ENCODE measurements around the gene ZBTB5. TPM values are rescaled to one million over a fixed set of nuclear protein-coding genes. Genes with fewer than 3 reads are reported as not detected.
"Not testable (repeated sequence)": the region's sequence is repeated elsewhere in the genome, so short reads cannot be mapped to it uniquely, and the experiment has no call there.

Gene ZBTB5
- total and polyA plus RNA-seq, 2 of the 8 experiments (the other 6 are each of a cell fraction or from before 2014, with no cell fraction given) = 13.3 to 14.5 TPM

GRCh38 chr9:37477987-37478619 is 12.9 kb upstream of the ZBTB5 start:
- H3K79me2 ChIP-seq (ENCODE audit: control insufficient read depth in 1 of 2, insufficient read depth in 2 of 2, low read length in 2 of 2); H2AFZ ChIP-seq (ENCODE audit: low read length); H2BK12ac ChIP-seq (ENCODE audit: low read depth, low read length); H3K23me2 ChIP-seq (ENCODE audit: low read depth, low read length); H2BK5ac ChIP-seq (ENCODE audit: low read depth, low read length); H2AK5ac ChIP-seq (ENCODE audit: low read depth, low read length); H3K9ac ChIP-seq (replicated peaks in 1 of 4; ENCODE audit: extremely low read depth in 1 of 4, low read depth in 3 of 4, low read length in 3 of 4); CTCF ChIA-PET (ENCODE audit: partially characterized antibody); H3K27me3 ChIP-seq (replicated peaks in 1 of 4; ENCODE audit: control insufficient read depth in 3 of 4, extremely low read depth in 1 of 4, insufficient read depth in 3 of 4, low read length in 3 of 4); H3K4me1 ChIP-seq (replicated peaks in 1 of 4; ENCODE audit: control insufficient read depth in 3 of 4, insufficient read depth in 4 of 4, low read length in 3 of 4); H3K27ac ChIP-seq (ENCODE audit: low read depth, low read length); FAIRE-seq; H3K4me2 ChIP-seq (ENCODE audit: insufficient read depth in 1 of 2, low read depth in 2 of 2, low read length in 2 of 2); H2BK15ac ChIP-seq (ENCODE audit: low read length); H2BK120ac ChIP-seq (replicated peaks; ENCODE audit: low read depth, low read length); H4K5ac ChIP-seq (ENCODE audit: insufficient read length, low read depth, low read length); H4K8ac ChIP-seq (ENCODE audit: extremely low read depth, insufficient read depth, low read length); H3K23ac ChIP-seq (ENCODE audit: insufficient read length); POLR2A ChIA-PET (ENCODE audit: partially characterized antibody); H3K4ac ChIP-seq (replicated peaks; ENCODE audit: insufficient read length, low read depth, low read length); DNase-seq (ENCODE audit: low read depth in 1 of 2, low spot score in 2 of 2); H4K20me1 ChIP-seq (replicated peaks in 1 of 2; ENCODE audit: control insufficient read depth in 1 of 2, insufficient read depth in 2 of 2, low read length in 2 of 2); H3K56ac ChIP-seq (replicated peaks; ENCODE audit: insufficient read length, low read depth, low read length); H3K36me3 ChIP-seq (ENCODE audit: control insufficient read depth in 2 of 4, insufficient read depth in 4 of 4, low read length in 3 of 4); H3K79me1 ChIP-seq (ENCODE audit: low read depth, low read length); H4K91ac ChIP-seq (replicated peaks; ENCODE audit: insufficient read length, low read length); H3K14ac ChIP-seq (ENCODE audit: insufficient read length); H3K18ac ChIP-seq (ENCODE audit: extremely low read depth, low read length); H2BK20ac ChIP-seq (ENCODE audit: low read length); H3K4me3 ChIP-seq (ENCODE audit: extremely low read depth in 1 of 4, insufficient read depth in 2 of 4, low read depth in 3 of 4, low read length in 4 of 4): not testable (repeated sequence)
- peak; percentile 59; the same call in 1 of the 2 replicates for TF ChIP-seq MAFK (IDR thresholded peaks at IDR 0.05; ENCODE audit: low read depth, low read length)
- H3K9me3 ChIP-seq (ENCODE audit: insufficient read depth in 2 of 2, low read depth in 1 of 2, low read length in 1 of 2) = peaks cover 13 to 15% of the 10 kb centered on the region in 2 experiments; a peak in 3 of 4 replicates
- WGBS, 2 experiments (ENCODE audit: extremely low coverage in 1 of 2, insufficient coverage in 1 of 2, insufficient read length in 1 of 2, insufficient replicate concordance in 2 of 2, low coverage in 1 of 2, low lambda C conversion rate in 2 of 2, missing lambda C conversion rate in 1 of 2) = 88% methylated on average over 5 of the region's 5 CpGs; no CpG with 5 or more reads in 1 of the 2 experiments

Data from H1 (cell line).